Measurements from ENCODE around the gene CCKAR. TPM values are rescaled to one million over a fixed set of nuclear protein-coding genes. Genes with fewer than 3 reads are reported as not detected.

Gene CCKAR
- total and polyA plus RNA-seq, 2 experiments from 2014 or later = not detected

GRCh38 chr4:26489101-26489985, 941 bp downstream of the CCKAR start:
- Histone ChIP-seq H3K27me3 (replicated peaks; ENCODE audit: insufficient read depth) (peaks cover 66% of the 10 kb centered on the region), H4K20me1 (ENCODE audit: insufficient read depth) (no peaks in the 10 kb centered on the region), H3K4me1 (ENCODE audit: insufficient read depth) (peaks cover 3% of the 10 kb centered on the region; the same call in 1 of the 2 replicates), H3K27ac (no peak overlapping the region), H3K9ac (no peak overlapping the region), H2AFZ (no peak overlapping the region), H3K4me3 (no peak overlapping the region), H3K4me2 (ENCODE audit: unreplicated experiment) (no peak overlapping the region), H3K9me2 (ENCODE audit: insufficient read depth) (no peaks in the 10 kb centered on the region), H3K9me3 (ENCODE audit: low read depth) (no peaks in the 10 kb centered on the region), H3K79me2 (ENCODE audit: insufficient read depth) (no peaks in the 10 kb centered on the region), H3F3A (ENCODE audit: insufficient read depth) (peaks cover 1% of the 10 kb centered on the region; the same call in 1 of the 2 replicates), H3K36me3 (ENCODE audit: low read depth) (no peaks in the 10 kb centered on the region)
- in situ Hi-C loops (cut with MboI) = no loop called here
- WGBS, 2 experiments (ENCODE audit: low coverage in 1 of 2, low lambda C conversion rate in 2 of 2, missing lambda C conversion rate in 2 of 2) = 44 to 48% methylated on average over 19 of the region's 19 CpGs
- DNase-seq = no peak
- TF ChIP-seq EZH2 (IDR thresholded peaks at IDR 0.05; ENCODE audit: insufficient read depth, poor library complexity, severe bottlenecking) (no peak), EZH2phosphoT487 (IDR thresholded peaks at IDR 0.05; ENCODE audit: insufficient read depth, low read depth) (no peak)

- Histone ChIP-seq H3K4me3 (no peak overlapping the region), H3K27me3 (replicated peaks; ENCODE audit: insufficient read depth) (peaks cover 44% of the 10 kb centered on the region), H2AFZ (no peak overlapping the region), H4K20me1 (ENCODE audit: insufficient read depth) (no peaks in the 10 kb centered on the region), H3K9me3 (ENCODE audit: low read depth) (no peaks in the 10 kb centered on the region), H3K27ac (no peak overlapping the region), H3K4me2 (ENCODE audit: unreplicated experiment) (no peak overlapping the region), H3K4me1 (ENCODE audit: insufficient read depth) (peaks cover 15% of the 10 kb centered on the region; the same call in 1 of the 2 replicates), H3K9me2 (ENCODE audit: insufficient read depth) (no peaks in the 10 kb centered on the region), H3K36me3 (ENCODE audit: low read depth) (no peaks in the 10 kb centered on the region), H3K9ac (no peak overlapping the region), H3F3A (ENCODE audit: insufficient read depth) (peaks cover 13% of the 10 kb centered on the region; the same call in 1 of the 2 replicates), H3K79me2 (ENCODE audit: insufficient read depth) (no peaks in the 10 kb centered on the region)
- no peak for TF ChIP-seq EZH2phosphoT487 (IDR thresholded peaks at IDR 0.05; ENCODE audit: insufficient read depth, low read depth)
- no peak for DNase-seq
- in situ Hi-C loops (cut with MboI) = no loop called here
- 76 to 79% methylated on average over 7 of the region's 7 CpGs for WGBS, 2 experiments (ENCODE audit: low coverage in 1 of 2, low lambda C conversion rate in 2 of 2, missing lambda C conversion rate in 2 of 2)
Measured at GRCh38 chr4:26485684-26486083, 4.6 kb downstream of the CCKAR start.

GRCh38 chr4:26484516-26484915, 5.8 kb downstream of the CCKAR start:
- Histone ChIP-seq H3K4me3 (no peak overlapping the region), H3K9ac (no peak overlapping the region), H3K9me2 (ENCODE audit: insufficient read depth) (no peaks in the 10 kb centered on the region), H3K4me1 (ENCODE audit: insufficient read depth) (peaks cover 15% of the 10 kb centered on the region; the same call in 1 of the 2 replicates), H3K4me2 (ENCODE audit: unreplicated experiment) (no peak overlapping the region), H3K79me2 (ENCODE audit: insufficient read depth) (no peaks in the 10 kb centered on the region), H4K20me1 (ENCODE audit: insufficient read depth) (no peaks in the 10 kb centered on the region), H3K27ac (no peak overlapping the region), H3K9me3 (ENCODE audit: low read depth) (no peaks in the 10 kb centered on the region), H3F3A (ENCODE audit: insufficient read depth) (peaks cover 13% of the 10 kb centered on the region; the same call in 1 of the 2 replicates), H3K36me3 (ENCODE audit: low read depth) (no peaks in the 10 kb centered on the region), H3K27me3 (replicated peaks; ENCODE audit: insufficient read depth) (peaks cover 33% of the 10 kb centered on the region), H2AFZ (no peak overlapping the region; the same call in 1 of the 2 replicates)
- in situ Hi-C loops (cut with MboI) = no loop called here
- WGBS, 2 experiments (ENCODE audit: low coverage in 1 of 2, low lambda C conversion rate in 2 of 2, missing lambda C conversion rate in 2 of 2) = 30 to 33% methylated on average over 5 of the region's 5 CpGs
- no peak for DNase-seq
- no peak for TF ChIP-seq EZH2phosphoT487 (IDR thresholded peaks at IDR 0.05; ENCODE audit: insufficient read depth, low read depth)
- TF ChIP-seq EZH2 (IDR thresholded peaks at IDR 0.05; ENCODE audit: insufficient read depth, poor library complexity, severe bottlenecking) = no peak

- H2AFZ ChIP-seq = peak overlapping the region; percentile 38; the same call in 1 of the 2 replicates
- 4 to 12% methylated on average over 2 of the region's 2 CpGs for WGBS, 2 experiments (ENCODE audit: low coverage in 1 of 2, low lambda C conversion rate in 2 of 2, missing lambda C conversion rate in 2 of 2)
- H4K20me1 ChIP-seq (ENCODE audit: insufficient read depth) = no peaks in the 10 kb centered on the region
- in situ Hi-C loops (cut with MboI) = no loop called here
- no peaks in the 10 kb centered on the region for H3K9me2 ChIP-seq (ENCODE audit: insufficient read depth)
- peaks cover 13% of the 10 kb centered on the region; the same call in 1 of the 2 replicates for H3F3A ChIP-seq (ENCODE audit: insufficient read depth)
- H3K4me3 ChIP-seq = no peak overlapping the region
- 0 out of 2 replicates have a peak overlapping the region, but pooled peaks have one; percentile 4 for H3K27ac ChIP-seq
- peaks cover 31% of the 10 kb centered on the region for H3K27me3 ChIP-seq (replicated peaks; ENCODE audit: insufficient read depth)
- no peak for TF ChIP-seq EZH2phosphoT487 (IDR thresholded peaks at IDR 0.05; ENCODE audit: insufficient read depth, low read depth)
- no peak for TF ChIP-seq EZH2 (IDR thresholded peaks at IDR 0.05; ENCODE audit: insufficient read depth, poor library complexity, severe bottlenecking)
- H3K4me2 ChIP-seq (ENCODE audit: unreplicated experiment) = peak overlapping the region; percentile 58
- peaks cover 15% of the 10 kb centered on the region; the same call in 1 of the 2 replicates for H3K4me1 ChIP-seq (ENCODE audit: insufficient read depth)
- H3K36me3 ChIP-seq (ENCODE audit: low read depth) = no peaks in the 10 kb centered on the region
- peak; percentile 38 for DNase-seq
- H3K9ac ChIP-seq = no peak overlapping the region
- no peaks in the 10 kb centered on the region for H3K9me3 ChIP-seq (ENCODE audit: low read depth)
- no peaks in the 10 kb centered on the region for H3K79me2 ChIP-seq (ENCODE audit: insufficient read depth)
Measured at GRCh38 chr4:26484032-26484515, 6.2 kb downstream of the CCKAR start.

Data from GM23248 (cell line).